CD4-positive, alpha-beta T cell (primary cell): ENCODE results near the gene GABRA4. TPM values are rescaled to one million over a fixed set of nuclear protein-coding genes. Genes with fewer than 3 reads are reported as not detected.

Source experiments
- ATAC-seq: fragments of 200-7000 bp; cut with Tn5 transposase; one replicate; pipeline ENCODE4 v1.10.0; 2022; ENCODE audit warnings: mild to moderate bottlenecking; ENCODE audit not compliant: poor library complexity
- CTCF ChIA-PET: fragments of 350-600 bp; sonication (Branson Sonifier 250); formaldehyde crosslinking; loops from one replicate; lab custom pipeline; 2021; ENCODE audit warnings: antibody characterized with exemption, inconsistent platforms; lab: Charles Lee
- POLR2A ChIA-PET: fragments of 350-600 bp; sonication (Branson Sonifier 250); formaldehyde crosslinking; loops from one replicate; lab custom pipeline; 2021; ENCODE audit warnings: antibody characterized with exemption, inconsistent platforms; lab: Charles Lee
- DNase-seq, 14 experiments: peaks; one replicate each; pipeline ENCODE4 v3.0.0-alpha.2; 2013 to 2020; ENCODE audit warnings: mixed read lengths in 2 of 14
- H3K27ac ChIP-seq, 2 donors: one replicate each; pipeline versions ENCODE4 v1.5.1 to v1.7.0; 2013; ENCODE audit warnings: low read length in 2 of 2, low read depth in 1 of 2, mild to moderate bottlenecking in 1 of 2
- H3K27me3 ChIP-seq, 2 experiments: 1 replicate in 1 of 2; 2 replicates in 1 of 2; pipeline versions ENCODE4 v1.6.1 to v1.7.0; 2013; ENCODE audit warnings: low read length in 2 of 2, control low read depth in 1 of 2, mild to moderate bottlenecking in 1 of 2, moderate library complexity in 1 of 2; ENCODE audit not compliant: insufficient read depth in 2 of 2, control insufficient read depth in 1 of 2
- H3K36me3 ChIP-seq: one replicate; pipeline ENCODE4 v1.6.1; 2013; ENCODE audit warnings: low read length, control low read depth; ENCODE audit not compliant: insufficient read depth
- H3K4me1 ChIP-seq: one replicate; pipeline ENCODE4 v1.6.1; 2013; ENCODE audit warnings: low read length, control low read depth; ENCODE audit not compliant: insufficient read depth
- H3K4me3 ChIP-seq: one replicate; pipeline ENCODE4 v1.5.1; 2013; ENCODE audit warnings: mild to moderate bottlenecking, low read length, moderate library complexity
- H3K9me3 ChIP-seq, 2 experiments: 1 replicate in 1 of 2; 2 replicates in 1 of 2; pipeline versions ENCODE4 v1.6.1 to v1.7.0; 2013; ENCODE audit warnings: low read length in 2 of 2, mild to moderate bottlenecking in 2 of 2, control low read depth in 1 of 2, moderate library complexity in 1 of 2; ENCODE audit not compliant: control insufficient read depth in 1 of 2, insufficient read depth in 1 of 2
- H3K27ac Mint-ChIP-seq: one replicate; pipeline ENCODE4 v1.8.0; 2020; ENCODE audit warnings: mixed read lengths
- H3K27me3 Mint-ChIP-seq: one replicate; pipeline ENCODE4 v1.8.0; 2021; ENCODE audit warnings: mixed read lengths
- H3K36me3 Mint-ChIP-seq: one replicate; pipeline ENCODE4 v1.8.0; 2021; ENCODE audit warnings: low read depth, mixed read lengths
- H3K4me1 Mint-ChIP-seq: one replicate; pipeline ENCODE4 v1.8.0; 2021; ENCODE audit warnings: low read depth, mixed read lengths
- H3K4me3 Mint-ChIP-seq: one replicate; pipeline ENCODE4 v1.8.0; 2020; ENCODE audit warnings: mild to moderate bottlenecking, mixed read lengths
- H3K9me3 Mint-ChIP-seq: one replicate; pipeline ENCODE4 v1.8.0; 2020; ENCODE audit warnings: mixed read lengths
- CTCF ChIP-seq: fragments of 200-600 bp; IDR thresholded peaks from one replicate; pipeline ENCODE4 v1.8.0; 2022; ENCODE audit warnings: antibody characterized with exemption, mild to moderate bottlenecking
- intact Hi-C, 2 experiments: fragments of 100-400 bp; cut with DNase I in 1 of 2; cut with micrococcal nuclease in 1 of 2; formaldehyde crosslinking; loops; one replicate each; pipeline versions ENCODE4 v1.15.1 to v1.9.0; 2023 to 2025; cut with DNase I, micrococcal nuclease
- total RNA-seq, 174 experiments: library from RNA in 2 of 174; stranded (reverse) in 2 of 174; gene quantifications; one replicate each; pipeline ENCODE4 v1.2.3 and lab custom pipeline; 2021 to 2026

The GABRA4 gene
- total RNA-seq, 2 experiments from 2014 or later, result not detected

GRCh38 chr4:46937493-46937892 is 55.9 kb downstream of the GABRA4 start:
- no peaks in the 10 kb centered on the region for H3K9me3 Mint-ChIP-seq
- no peaks in the 10 kb centered on the region for H3K36me3 Mint-ChIP-seq
- Histone ChIP-seq H3K27ac (no peak overlapping the region), H3K4me1 (no peaks in the 10 kb centered on the region), H3K27me3 (no peaks in the 10 kb centered on the region), H3K4me3 (no peak overlapping the region), H3K9me3 (no peaks in the 10 kb centered on the region), H3K36me3 (no peaks in the 10 kb centered on the region)
- intact Hi-C loops, result no loop called here
- no peak for TF ChIP-seq CTCF
- ATAC-seq (no peak), DNase-seq (no peak)
- H3K27ac Mint-ChIP-seq, result no peak overlapping the region
- H3K4me3 Mint-ChIP-seq, result no peak overlapping the region
- ChIA-PET CTCF (no interaction called here), POLR2A (no interaction called here)
- no peaks in the 10 kb centered on the region for H3K4me1 Mint-ChIP-seq
- no peaks in the 10 kb centered on the region for H3K27me3 Mint-ChIP-seq

GRCh38 chr4:46934726-46935125 is 58.7 kb downstream of the GABRA4 start:
- DNase-seq, result no peak
- no peaks in the 10 kb centered on the region for H3K27me3 Mint-ChIP-seq
- intact Hi-C loops, result no loop called here

GRCh38 chr4:46933686-46934085 is 59.7 kb downstream of the GABRA4 start:
- Mint-ChIP-seq H3K4me1 (no peaks in the 10 kb centered on the region), H3K4me3 (no peak overlapping the region), H3K36me3 (no peaks in the 10 kb centered on the region), H3K27me3 (no peaks in the 10 kb centered on the region), H3K27ac (no peak overlapping the region), H3K9me3 (no peaks in the 10 kb centered on the region)
- intact Hi-C loops, result no loop called here
- H3K9me3 ChIP-seq, result no peaks in the 10 kb centered on the region
- no peak overlapping the region for H3K4me3 ChIP-seq
- no peaks in the 10 kb centered on the region for H3K4me1 ChIP-seq
- no peaks in the 10 kb centered on the region for H3K27me3 ChIP-seq
- TF ChIP-seq CTCF, result no peak
- ChIA-PET POLR2A (no interaction called here), CTCF (no interaction called here)
- no peak overlapping the region for H3K27ac ChIP-seq
- ATAC-seq, result no peak
- no peaks in the 10 kb centered on the region for H3K36me3 ChIP-seq
- no peak for DNase-seq

More at GRCh38 chr4:46934726-46935125, 58.7 kb downstream of the GABRA4 start:
- no peak for ATAC-seq
- Mint-ChIP-seq H3K4me1 (no peaks in the 10 kb centered on the region), H3K36me3 (no peaks in the 10 kb centered on the region), H3K9me3 (no peaks in the 10 kb centered on the region), H3K27ac (no peak overlapping the region), H3K4me3 (no peak overlapping the region)
- Histone ChIP-seq H3K36me3 (no peaks in the 10 kb centered on the region), H3K4me1 (no peaks in the 10 kb centered on the region), H3K27ac (no peak overlapping the region), H3K4me3 (no peak overlapping the region), H3K27me3 (no peaks in the 10 kb centered on the region), H3K9me3 (no peaks in the 10 kb centered on the region)
- CTCF ChIA-PET, result interaction anchor here (0.5 kb wide), 1 partner anchor 27 kb away, joined by 4 read pairs; no protein-coding TSS in a partner anchor
- TF ChIP-seq CTCF, result no peak
- POLR2A ChIA-PET, result no interaction called here
